Mucosa of rectum (tissue), 2 donors: ENCODE data around the gene SLC6A3.

Experiments
- H3K27ac ChIP-seq, 2 donors: one replicate each; pipeline ENCODE4 v1.7.0; 2013; ENCODE audit warnings: inconsistent platforms in 2 of 2, low read depth in 2 of 2, low read length in 2 of 2
- H3K27me3 ChIP-seq, 2 donors: one replicate each; pipeline ENCODE4 v1.7.0; 2013; ENCODE audit warnings: low read length in 2 of 2; ENCODE audit not compliant: control insufficient read depth in 2 of 2, insufficient read depth in 2 of 2
- H3K36me3 ChIP-seq, 2 donors: one replicate each; pipeline ENCODE4 v1.7.0; 2013; ENCODE audit warnings: low read length in 2 of 2; ENCODE audit not compliant: control insufficient read depth in 2 of 2, insufficient read depth in 2 of 2
- H3K4me1 ChIP-seq, 2 donors: one replicate each; pipeline ENCODE4 v1.7.0; 2013; ENCODE audit warnings: low read length in 2 of 2, mild to moderate bottlenecking in 1 of 2; ENCODE audit not compliant: control insufficient read depth in 2 of 2, insufficient read depth in 2 of 2
- H3K4me3 ChIP-seq, 2 donors: one replicate each; pipeline ENCODE4 v1.7.0; 2013; ENCODE audit warnings: low read length in 2 of 2
- H3K9ac ChIP-seq, 2 donors: one replicate each; pipeline ENCODE4 v1.7.0; 2013; ENCODE audit warnings: low read length in 2 of 2, low read depth in 1 of 2, mild to moderate bottlenecking in 1 of 2
- H3K9me3 ChIP-seq, 2 donors: one replicate each; pipeline ENCODE4 v1.7.0; 2013; ENCODE audit warnings: low read length in 2 of 2; ENCODE audit not compliant: control insufficient read depth in 2 of 2
- donor health status: healthy.
- donor health status: Normal muscosa, but diverticular disease.

The SLC6A3 gene

GRCh38 chr5:1471997-1472963 lies 27.0 kb upstream of the SLC6A3 start:
- H3K27ac ChIP-seq: no peak overlapping the region
- H3K9me3 ChIP-seq: no peaks in the 10 kb centered on the region
- H3K36me3 ChIP-seq: peaks cover 2 to 14% of the 10 kb centered on the region in 2 donors
- H3K4me3 ChIP-seq: no peak overlapping the region
- H3K27me3 ChIP-seq: no peaks in the 10 kb centered on the region
- no peak overlapping the region for H3K9ac ChIP-seq
- H3K4me1 ChIP-seq: no peaks in the 10 kb centered on the region

- Histone ChIP-seq H3K36me3 (peaks cover 0 to 7% of the 10 kb centered on the region in 2 donors), H3K9me3 (no peaks in the 10 kb centered on the region), H3K27ac (no peak overlapping the region), H3K27me3 (no peaks in the 10 kb centered on the region), H3K9ac (no peak overlapping the region), H3K4me3 (no peak overlapping the region), H3K4me1 (no peaks in the 10 kb centered on the region)
Observed at GRCh38 chr5:1471240-1471853, 26.1 kb upstream of the SLC6A3 start.

GRCh38 chr5:1470762-1471211 lies 25.5 kb upstream of the SLC6A3 start:
- H3K27me3 ChIP-seq: no peaks in the 10 kb centered on the region
- no peaks in the 10 kb centered on the region for H3K9me3 ChIP-seq
- no peak overlapping the region for H3K27ac ChIP-seq
- peaks cover 0 to 8% of the 10 kb centered on the region in 2 donors for H3K36me3 ChIP-seq
- no peak overlapping the region for H3K4me3 ChIP-seq
- no peak overlapping the region for H3K9ac ChIP-seq
- no peaks in the 10 kb centered on the region for H3K4me1 ChIP-seq

GRCh38 chr5:1468629-1469527 lies 23.6 kb upstream of the SLC6A3 start:
- Histone ChIP-seq H3K27me3 (no peaks in the 10 kb centered on the region), H3K27ac (no peak overlapping the region), H3K4me1 (no peaks in the 10 kb centered on the region), H3K9me3 (no peaks in the 10 kb centered on the region), H3K36me3 (peaks cover 5 to 7% of the 10 kb centered on the region in 2 donors), H3K9ac (no peak overlapping the region), H3K4me3 (no peak overlapping the region)

- Histone ChIP-seq H3K9ac (no peak overlapping the region), H3K27ac (no peak overlapping the region), H3K4me1 (no peaks in the 10 kb centered on the region), H3K9me3 (no peaks in the 10 kb centered on the region), H3K4me3 (no peak overlapping the region), H3K36me3 (peaks cover 5 to 9% of the 10 kb centered on the region in 2 donors), H3K27me3 (no peaks in the 10 kb centered on the region)
Observed at GRCh38 chr5:1468247-1468612, 23.0 kb upstream of the SLC6A3 start.

GRCh38 chr5:1467341-1468246 lies 22.4 kb upstream of the SLC6A3 start:
- H3K36me3 ChIP-seq: peaks cover 8 to 10% of the 10 kb centered on the region in 2 donors
- no peak overlapping the region for H3K27ac ChIP-seq
- H3K9me3 ChIP-seq: no peaks in the 10 kb centered on the region
- no peak overlapping the region for H3K4me3 ChIP-seq
- no peaks in the 10 kb centered on the region for H3K4me1 ChIP-seq
- no peaks in the 10 kb centered on the region for H3K27me3 ChIP-seq
- no peak overlapping the region for H3K9ac ChIP-seq

- H3K4me3 ChIP-seq: no peak overlapping the region
- H3K9me3 ChIP-seq: no peaks in the 10 kb centered on the region
- H3K27ac ChIP-seq: no peak overlapping the region
- H3K4me1 ChIP-seq: no peaks in the 10 kb centered on the region
- H3K27me3 ChIP-seq: no peaks in the 10 kb centered on the region
- no peak overlapping the region for H3K9ac ChIP-seq
- peaks cover 8 to 10% of the 10 kb centered on the region in 2 donors for H3K36me3 ChIP-seq
Observed at GRCh38 chr5:1466631-1467265, 21.5 kb upstream of the SLC6A3 start.

- no peak overlapping the region for H3K27ac ChIP-seq
- H3K27me3 ChIP-seq: no peaks in the 10 kb centered on the region
- no peaks in the 10 kb centered on the region for H3K4me1 ChIP-seq
- H3K36me3 ChIP-seq: peaks cover 8 to 10% of the 10 kb centered on the region in 2 donors
- no peaks in the 10 kb centered on the region for H3K9me3 ChIP-seq
- no peak overlapping the region for H3K4me3 ChIP-seq
- no peak overlapping the region for H3K9ac ChIP-seq
Observed at GRCh38 chr5:1465966-1466471, 20.8 kb upstream of the SLC6A3 start.

GRCh38 chr5:1465117-1465516 lies 19.9 kb upstream of the SLC6A3 start:
- peaks cover 10% of the 10 kb centered on the region in 2 donors for H3K36me3 ChIP-seq
- H3K4me3 ChIP-seq: no peak overlapping the region
- no peak overlapping the region for H3K27ac ChIP-seq
- no peaks in the 10 kb centered on the region for H3K27me3 ChIP-seq
- H3K9ac ChIP-seq: no peak overlapping the region
- no peaks in the 10 kb centered on the region for H3K9me3 ChIP-seq
- H3K4me1 ChIP-seq: no peaks in the 10 kb centered on the region
